ENCODE data around the gene SMIM23. TPM values are rescaled to one million over a fixed set of nuclear protein-coding genes. Genes with fewer than 3 reads are reported as not detected.

Gene SMIM23
- total RNA-seq, 1 donor from 2014 or later = not detected

GRCh38 chr5:171832775-171833174, 47.2 kb downstream of the SMIM23 start:
- no peaks in the 10 kb centered on the region for H3K4me1 Mint-ChIP-seq
- ATAC-seq (ENCODE audit: low read depth) (no peak), DNase-seq (no peak)
- TF ChIP-seq, protein P1, sequence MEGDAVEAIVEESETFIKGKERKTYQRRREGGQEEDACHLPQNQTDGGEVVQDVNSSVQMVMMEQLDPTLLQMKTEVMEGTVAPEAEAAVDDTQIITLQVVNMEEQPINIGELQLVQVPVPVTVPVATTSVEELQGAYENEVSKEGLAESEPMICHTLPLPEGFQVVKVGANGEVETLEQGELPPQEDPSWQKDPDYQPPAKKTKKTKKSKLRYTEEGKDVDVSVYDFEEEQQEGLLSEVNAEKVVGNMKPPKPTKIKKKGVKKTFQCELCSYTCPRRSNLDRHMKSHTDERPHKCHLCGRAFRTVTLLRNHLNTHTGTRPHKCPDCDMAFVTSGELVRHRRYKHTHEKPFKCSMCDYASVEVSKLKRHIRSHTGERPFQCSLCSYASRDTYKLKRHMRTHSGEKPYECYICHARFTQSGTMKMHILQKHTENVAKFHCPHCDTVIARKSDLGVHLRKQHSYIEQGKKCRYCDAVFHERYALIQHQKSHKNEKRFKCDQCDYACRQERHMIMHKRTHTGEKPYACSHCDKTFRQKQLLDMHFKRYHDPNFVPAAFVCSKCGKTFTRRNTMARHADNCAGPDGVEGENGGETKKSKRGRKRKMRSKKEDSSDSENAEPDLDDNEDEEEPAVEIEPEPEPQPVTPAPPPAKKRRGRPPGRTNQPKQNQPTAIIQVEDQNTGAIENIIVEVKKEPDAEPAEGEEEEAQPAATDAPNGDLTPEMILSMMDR (IDR thresholded peaks at IDR 0.05) = no peak
- intact Hi-C loops (cut with micrococcal nuclease) = no loop called here
- no peak overlapping the region for H3K27ac Mint-ChIP-seq
- ChIA-PET CTCF (no interaction called here), POLR2A (no interaction called here)
- H3K9me3 Mint-ChIP-seq = peaks cover 23% of the 10 kb centered on the region
- peaks cover 5% of the 10 kb centered on the region for H3K36me3 Mint-ChIP-seq (ENCODE audit: low read depth)
- H3K27me3 Mint-ChIP-seq = no peaks in the 10 kb centered on the region
- H3K4me3 Mint-ChIP-seq = no peak overlapping the region

DNA sequence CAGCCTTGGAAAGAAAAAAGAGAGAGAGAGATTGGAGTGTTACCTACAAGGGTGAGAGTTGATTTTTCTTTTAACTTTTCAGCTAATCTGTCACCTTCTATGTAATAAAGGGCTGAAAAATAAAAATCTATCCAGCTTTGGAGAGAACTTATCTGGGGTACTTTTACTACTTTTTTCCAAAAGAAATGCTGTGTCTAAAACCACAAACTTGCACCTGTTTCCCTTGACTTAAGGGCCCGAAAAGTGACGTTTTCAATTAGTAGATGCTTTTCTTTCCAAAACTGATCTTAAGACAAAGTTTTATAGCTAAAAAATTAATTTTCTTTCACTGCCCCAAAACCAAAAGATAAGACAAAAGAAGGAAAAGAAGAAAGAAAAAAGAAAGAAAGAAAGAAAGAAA, 48.8 kb downstream of the SMIM23 start:
- no peaks in the 10 kb centered on the region for H3K4me1 Mint-ChIP-seq
- H3K4me3 Mint-ChIP-seq = no peak overlapping the region
- DNase-seq = no peak
- peaks cover 23% of the 10 kb centered on the region for H3K9me3 Mint-ChIP-seq
- POLR2A ChIA-PET = no interaction called here
- H3K27me3 Mint-ChIP-seq = no peaks in the 10 kb centered on the region
- intact Hi-C loops (cut with micrococcal nuclease) = no loop called here
- TF ChIP-seq, protein P1 (IDR thresholded peaks at IDR 0.05) = no peak
- H3K36me3 Mint-ChIP-seq (ENCODE audit: low read depth) = peaks cover 5% of the 10 kb centered on the region
- H3K27ac Mint-ChIP-seq = no peak overlapping the region
- no peak for ATAC-seq (ENCODE audit: low read depth)
- CTCF ChIA-PET = no interaction called here

- intact Hi-C loops (cut with micrococcal nuclease) = no loop called here
- no peak overlapping the region for H3K27ac Mint-ChIP-seq
- ATAC-seq (ENCODE audit: low read depth) (no peak), DNase-seq (no peak)
- H3K9me3 Mint-ChIP-seq = peaks cover 22% of the 10 kb centered on the region
- peaks cover 5% of the 10 kb centered on the region for H3K36me3 Mint-ChIP-seq (ENCODE audit: low read depth)
- ChIA-PET CTCF (no interaction called here), POLR2A (no interaction called here)
- no peaks in the 10 kb centered on the region for H3K27me3 Mint-ChIP-seq
- H3K4me3 Mint-ChIP-seq = no peak overlapping the region
- no peaks in the 10 kb centered on the region for H3K4me1 Mint-ChIP-seq
- TF ChIP-seq, protein P1 (IDR thresholded peaks at IDR 0.05) = no peak
These were observed 49.4 kb downstream of the SMIM23 start for GRCh38 chr5:171835066-171835465.

DNA sequence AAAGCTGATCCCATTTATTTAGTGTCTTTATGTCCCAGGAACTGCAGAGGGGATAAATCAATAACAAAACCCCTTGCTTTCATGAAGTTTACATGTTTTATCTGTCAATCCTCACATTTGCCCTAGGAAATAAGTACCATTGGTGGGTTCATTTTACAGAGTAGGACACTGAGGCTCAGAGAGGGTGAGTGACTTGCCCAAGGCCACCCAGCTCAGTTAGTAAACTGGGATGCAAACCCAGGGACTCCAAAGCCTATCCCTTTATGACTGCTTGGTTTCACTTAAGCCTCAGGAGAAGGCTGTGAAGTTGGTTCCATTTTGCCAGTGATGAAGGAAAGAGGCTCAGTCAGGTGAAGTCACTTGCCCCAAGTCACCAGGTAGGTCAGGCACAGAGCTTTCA, 51.9 kb downstream of the SMIM23 start:
- DNase-seq (no peak), ATAC-seq (ENCODE audit: low read depth) (no peak)
- H3K27ac Mint-ChIP-seq = no peak overlapping the region
- H3K9me3 Mint-ChIP-seq = peaks cover 8% of the 10 kb centered on the region
- H3K4me3 Mint-ChIP-seq = no peak overlapping the region
- POLR2A ChIA-PET = no interaction called here
- CTCF ChIA-PET = no interaction called here
- intact Hi-C loops (cut with micrococcal nuclease) = no loop called here
- H3K36me3 Mint-ChIP-seq (ENCODE audit: low read depth) = peaks cover 3% of the 10 kb centered on the region
- TF ChIP-seq, protein P1 (IDR thresholded peaks at IDR 0.05) = no peak
- no peaks in the 10 kb centered on the region for H3K27me3 Mint-ChIP-seq
- no peaks in the 10 kb centered on the region for H3K4me1 Mint-ChIP-seq

GRCh38 chr5:171838066-171838465, 52.4 kb downstream of the SMIM23 start:
- Mint-ChIP-seq H3K27me3 (no peaks in the 10 kb centered on the region), H3K4me1 (no peaks in the 10 kb centered on the region), H3K36me3 (ENCODE audit: low read depth) (peaks cover under 1% of the 10 kb centered on the region), H3K9me3 (peaks cover 7% of the 10 kb centered on the region), H3K4me3 (no peak overlapping the region), H3K27ac (no peak overlapping the region)
- TF ChIP-seq, protein P1 (IDR thresholded peaks at IDR 0.05) = no peak
- no peak for ATAC-seq (ENCODE audit: low read depth)
- CTCF ChIA-PET = no interaction called here
- intact Hi-C loops (cut with micrococcal nuclease) = no loop called here
- POLR2A ChIA-PET = no interaction called here
- DNase-seq = no peak
